Measurements from ENCODE around the gene DGCR6L.

DNA sequence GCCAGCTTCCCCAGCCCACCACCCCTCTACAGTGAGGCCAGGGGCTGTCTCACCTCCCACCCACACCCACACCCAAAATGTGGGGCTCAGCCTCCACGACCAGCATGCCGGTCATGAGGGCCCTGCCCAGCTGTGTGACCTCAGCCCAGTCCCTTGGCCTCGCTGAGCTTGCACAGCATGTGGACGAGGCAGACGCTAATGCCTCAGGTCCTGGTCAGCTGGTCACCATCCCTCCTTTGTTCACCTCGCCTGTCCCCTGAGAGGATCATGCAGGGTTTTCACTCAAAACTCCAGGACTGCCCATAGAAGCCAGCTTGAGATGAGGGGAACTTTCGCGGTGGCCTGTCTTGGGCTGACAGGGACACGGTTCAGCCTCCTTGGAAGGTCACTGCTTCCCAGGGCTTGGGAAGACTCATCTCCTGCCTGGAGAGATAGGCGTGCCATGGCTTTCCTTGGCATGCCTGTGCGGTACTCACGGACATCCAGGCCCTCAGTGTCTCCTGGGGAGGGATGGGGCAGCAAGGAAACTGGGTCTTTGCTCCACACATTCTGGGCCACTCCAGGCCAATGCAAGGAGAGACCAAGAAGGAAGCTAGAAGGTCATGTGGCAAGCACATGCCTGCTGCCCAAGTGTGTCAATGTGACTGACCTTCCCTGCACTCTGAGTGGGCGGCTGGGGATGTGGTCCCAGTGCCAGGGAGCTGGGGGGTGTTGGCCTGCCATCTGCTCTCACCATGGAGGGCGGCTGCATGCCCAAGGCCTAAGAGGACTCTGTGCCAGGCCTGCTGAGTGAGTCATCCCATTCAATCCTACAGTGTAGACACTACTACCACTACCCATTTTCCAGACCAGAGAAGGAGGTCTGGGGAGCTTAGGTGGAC lies 48.5 kb downstream of the DGCR6L start:
- TF ChIP-seq, protein P1, sequence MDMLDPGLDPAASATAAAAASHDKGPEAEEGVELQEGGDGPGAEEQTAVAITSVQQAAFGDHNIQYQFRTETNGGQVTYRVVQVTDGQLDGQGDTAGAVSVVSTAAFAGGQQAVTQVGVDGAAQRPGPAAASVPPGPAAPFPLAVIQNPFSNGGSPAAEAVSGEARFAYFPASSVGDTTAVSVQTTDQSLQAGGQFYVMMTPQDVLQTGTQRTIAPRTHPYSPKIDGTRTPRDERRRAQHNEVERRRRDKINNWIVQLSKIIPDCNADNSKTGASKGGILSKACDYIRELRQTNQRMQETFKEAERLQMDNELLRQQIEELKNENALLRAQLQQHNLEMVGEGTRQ (IDR thresholded peaks at IDR 0.05; ENCODE audit: borderline replicate concordance, low read depth, low read length): no peak
- TF ChIP-seq CREB1 (IDR thresholded peaks at IDR 0.05; ENCODE audit: low read depth): no peak
- TF ChIP-seq MXI1 (IDR thresholded peaks at IDR 0.05; ENCODE audit: low read depth, low read length): no peak

All from GM12878 (cell line).